ENCODE data around the gene FEM1A.

Gene FEM1A

DNA sequence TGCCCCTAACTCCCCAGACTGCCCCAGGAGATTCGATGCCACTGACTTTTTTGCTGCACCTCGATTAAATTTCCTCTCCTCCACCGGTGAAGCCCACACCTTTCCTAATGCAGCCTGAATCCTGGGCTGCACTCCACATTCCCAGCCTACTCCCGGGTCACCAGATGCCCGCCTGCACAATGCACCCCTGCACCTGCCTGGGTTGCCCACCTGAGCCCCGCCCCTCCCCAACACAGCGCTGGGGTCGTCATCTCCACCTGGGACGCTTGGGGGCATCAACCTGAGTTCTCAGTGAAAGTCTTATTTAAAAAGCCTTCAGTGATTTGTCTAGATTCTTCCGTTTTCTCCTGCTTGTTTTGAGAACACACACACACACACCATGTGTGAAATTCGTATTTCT is 43.3 kb upstream of the FEM1A start:
- DNase-seq (ENCODE audit: extremely low spot score): no peak
- CTCF ChIA-PET: no interaction called here
- POLR2A ChIA-PET: no interaction called here
- no peak for TF ChIP-seq PKNOX1 (IDR thresholded peaks at IDR 0.05)
- TF ChIP-seq ZNF384 (IDR thresholded peaks at IDR 0.05): no peak
- no peak for TF ChIP-seq NFRKB (IDR thresholded peaks at IDR 0.05)
- no peak for TF ChIP-seq L3MBTL2 (conservative IDR thresholded peaks at IDR 0.05)
- no peak for TF ChIP-seq FOXM1 (IDR thresholded peaks at IDR 0.05; ENCODE audit: borderline replicate concordance)
- TF ChIP-seq SUZ12 (IDR thresholded peaks at IDR 0.05): no peak
- no peak for TF ChIP-seq CTBP1 (IDR thresholded peaks at IDR 0.05; ENCODE audit: borderline replicate concordance)
- no peak for TF ChIP-seq FOXK2 (IDR thresholded peaks at IDR 0.05)
- TF ChIP-seq BHLHE40 (IDR thresholded peaks at IDR 0.05; ENCODE audit: borderline replicate concordance): no peak
- no peak for TF ChIP-seq SP1 (IDR thresholded peaks at IDR 0.05)
- no peak for TF ChIP-seq LEF1 (IDR thresholded peaks at IDR 0.05; ENCODE audit: borderline replicate concordance)
- no peak for TF ChIP-seq HDGF (IDR thresholded peaks at IDR 0.05; ENCODE audit: borderline replicate concordance)
- TF ChIP-seq TARDBP (IDR thresholded peaks at IDR 0.05): no peak

DNA sequence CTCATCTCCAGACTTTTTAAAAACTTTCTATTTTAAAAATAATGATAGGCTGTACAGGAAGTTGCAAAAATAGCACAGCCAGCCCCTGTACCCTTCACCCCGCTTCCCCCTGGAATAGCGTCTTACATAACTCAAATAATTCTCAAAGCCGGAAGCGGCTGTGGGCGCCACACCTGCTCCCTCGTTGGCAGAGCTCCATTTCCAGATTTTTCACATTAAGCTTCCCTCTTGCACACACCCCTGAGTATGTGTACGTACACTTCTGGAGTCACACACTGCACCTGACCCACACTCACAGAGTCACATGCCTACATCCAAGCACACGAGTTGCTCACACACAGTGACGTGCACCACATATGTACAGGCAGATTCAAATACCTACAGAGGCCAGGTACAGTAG is 42.9 kb upstream of the FEM1A start:
- TF ChIP-seq FOXK2 (IDR thresholded peaks at IDR 0.05) (no peak), ZNF384 (IDR thresholded peaks at IDR 0.05) (no peak), ARNT (IDR thresholded peaks at IDR 0.05) (no peak), TARDBP (IDR thresholded peaks at IDR 0.05) (no peak), LEF1 (IDR thresholded peaks at IDR 0.05; ENCODE audit: borderline replicate concordance) (no peak), CTBP1 (IDR thresholded peaks at IDR 0.05; ENCODE audit: borderline replicate concordance) (no peak), SP1 (IDR thresholded peaks at IDR 0.05) (no peak), FOXA1 (IDR thresholded peaks at IDR 0.05) (no peak), FOXM1 (IDR thresholded peaks at IDR 0.05; ENCODE audit: borderline replicate concordance) (no peak), PKNOX1 (IDR thresholded peaks at IDR 0.05) (no peak), NFRKB (IDR thresholded peaks at IDR 0.05) (no peak), HDGF (IDR thresholded peaks at IDR 0.05; ENCODE audit: borderline replicate concordance) (no peak), BHLHE40 (IDR thresholded peaks at IDR 0.05; ENCODE audit: borderline replicate concordance) (no peak), L3MBTL2 (conservative IDR thresholded peaks at IDR 0.05) (no peak), ELF4 (IDR thresholded peaks at IDR 0.05) (no peak), SUZ12 (IDR thresholded peaks at IDR 0.05) (no peak)
- ChIA-PET POLR2A (no interaction called here), CTCF (no interaction called here)
- DNase-seq (ENCODE audit: extremely low spot score): no peak

DNA sequence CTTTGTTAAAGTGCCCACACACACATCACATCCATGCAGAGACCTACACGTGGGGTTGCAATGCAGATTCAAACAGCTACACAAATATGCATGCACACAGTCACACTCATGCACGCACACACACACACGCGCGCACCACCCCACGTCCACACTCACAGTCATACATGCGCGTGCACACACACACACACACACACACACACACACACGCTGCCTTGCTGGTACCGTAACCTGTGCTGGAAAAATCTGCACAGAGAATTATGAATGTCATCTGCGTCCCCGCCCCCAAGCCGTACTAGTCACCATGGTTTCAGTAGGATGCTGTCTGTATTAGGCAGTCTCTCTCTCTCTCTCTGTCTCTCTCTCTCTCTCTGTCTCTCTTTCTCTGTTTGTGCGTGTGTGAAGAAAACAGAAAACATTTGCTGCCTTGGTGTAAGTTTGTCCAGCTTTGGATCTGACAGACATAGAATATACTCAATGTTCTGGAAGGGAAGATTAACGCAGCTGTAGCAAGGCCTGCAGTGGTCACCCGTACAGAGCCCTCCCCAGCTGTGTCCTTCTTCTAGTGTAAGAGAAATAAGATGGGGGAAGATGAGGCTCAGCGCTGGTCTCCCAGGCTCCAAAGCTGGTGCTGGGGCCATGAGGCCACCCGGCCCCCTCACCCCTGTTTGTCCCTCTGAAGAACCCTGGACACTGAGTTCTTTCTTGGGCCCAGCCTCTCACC is 41.5 kb upstream of the FEM1A start:
- ChIA-PET CTCF (no interaction called here), POLR2A (no interaction called here)
- no peak for TF ChIP-seq NFRKB (IDR thresholded peaks at IDR 0.05)
- TF ChIP-seq CTBP1 (IDR thresholded peaks at IDR 0.05; ENCODE audit: borderline replicate concordance): no peak
- no peak for DNase-seq (ENCODE audit: extremely low spot score)

DNA sequence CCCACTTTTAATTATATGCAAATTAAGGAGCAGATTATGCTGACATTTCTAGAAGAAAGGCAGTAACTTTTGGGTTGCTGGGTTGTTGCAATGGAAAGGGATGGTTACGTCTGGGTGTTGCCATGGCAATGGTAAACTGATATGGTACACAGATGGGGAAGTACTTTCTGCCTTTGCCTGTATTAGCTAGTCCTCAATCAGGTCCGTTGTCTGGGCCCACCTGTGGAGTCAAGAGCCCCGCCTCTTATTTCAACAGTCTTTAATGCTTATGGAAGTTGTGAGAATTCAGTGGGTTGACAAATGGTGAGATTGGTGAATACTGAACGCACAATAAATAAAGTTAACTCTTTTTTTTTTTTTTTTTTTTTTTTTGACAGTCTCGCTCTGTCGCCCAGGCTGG is 37.3 kb upstream of the FEM1A start:
- TF ChIP-seq CTBP1 (IDR thresholded peaks at IDR 0.05; ENCODE audit: borderline replicate concordance) (no peak), FOXA1 (IDR thresholded peaks at IDR 0.05) (no peak), ZNF384 (IDR thresholded peaks at IDR 0.05) (peak; percentile 61), TARDBP (IDR thresholded peaks at IDR 0.05) (no peak)

DNA sequence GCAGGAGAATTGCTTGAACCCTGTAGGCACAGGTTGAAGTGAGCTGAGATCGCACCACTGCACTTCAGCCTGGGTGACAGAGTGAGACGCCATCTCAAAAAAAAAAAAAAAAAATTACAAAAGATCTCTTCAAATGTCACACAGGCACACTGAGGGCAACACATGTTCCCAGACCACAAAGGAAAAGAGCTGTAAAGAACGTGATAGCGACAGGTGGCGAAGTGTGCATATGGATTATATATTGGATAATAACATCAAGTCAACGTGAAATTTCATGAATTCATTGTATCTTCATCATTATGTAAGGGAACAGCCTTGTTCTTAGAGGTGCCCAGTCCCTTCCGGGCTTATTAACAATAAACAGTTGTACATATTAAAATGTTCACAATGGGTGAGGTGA is 36.1 kb upstream of the FEM1A start:
- CTCF ChIA-PET: interaction anchor here (0.6 kb wide), 1 partner anchor 22 kb away, joined by 3 read pairs; no protein-coding TSS in a partner anchor
- POLR2A ChIA-PET: no interaction called here
- DNase-seq (ENCODE audit: extremely low spot score): no peak

More for the DNA sequence above, 37.3 kb upstream of the FEM1A start:
- no peak for DNase-seq (ENCODE audit: extremely low spot score)
- ChIA-PET CTCF (no interaction called here), POLR2A (no interaction called here)

GRCh38 chr19:4758082-4758481 is 33.5 kb upstream of the FEM1A start:
- TF ChIP-seq PKNOX1 (IDR thresholded peaks at IDR 0.05): no peak
- no peak for TF ChIP-seq SP1 (IDR thresholded peaks at IDR 0.05)
- no peak for TF ChIP-seq FOXA1 (IDR thresholded peaks at IDR 0.05)
- no peak for TF ChIP-seq NFRKB (IDR thresholded peaks at IDR 0.05)
- TF ChIP-seq ELF4 (IDR thresholded peaks at IDR 0.05): no peak
- TF ChIP-seq FOXM1 (IDR thresholded peaks at IDR 0.05; ENCODE audit: borderline replicate concordance): no peak
- TF ChIP-seq SUZ12 (IDR thresholded peaks at IDR 0.05): no peak
- TF ChIP-seq HDGF (IDR thresholded peaks at IDR 0.05; ENCODE audit: borderline replicate concordance): no peak
- TF ChIP-seq L3MBTL2 (conservative IDR thresholded peaks at IDR 0.05): no peak
- TF ChIP-seq CTBP1 (IDR thresholded peaks at IDR 0.05; ENCODE audit: borderline replicate concordance): no peak
- TF ChIP-seq LEF1 (IDR thresholded peaks at IDR 0.05; ENCODE audit: borderline replicate concordance): no peak
- TF ChIP-seq BHLHE40 (IDR thresholded peaks at IDR 0.05; ENCODE audit: borderline replicate concordance): no peak
- no peak for TF ChIP-seq ARNT (IDR thresholded peaks at IDR 0.05)
- TF ChIP-seq TARDBP (IDR thresholded peaks at IDR 0.05): no peak
- TF ChIP-seq FOXK2 (IDR thresholded peaks at IDR 0.05): no peak
- CTCF ChIA-PET: no interaction called here
- POLR2A ChIA-PET: no interaction called here
- DNase-seq (ENCODE audit: extremely low spot score): no peak

More for the DNA sequence above, 36.1 kb upstream of the FEM1A start:
- no peak for TF ChIP-seq SP1 (IDR thresholded peaks at IDR 0.05)
- TF ChIP-seq ARNT (IDR thresholded peaks at IDR 0.05): no peak
- no peak for TF ChIP-seq PKNOX1 (IDR thresholded peaks at IDR 0.05)
- TF ChIP-seq FOXM1 (IDR thresholded peaks at IDR 0.05; ENCODE audit: borderline replicate concordance): no peak
- TF ChIP-seq FOXA1 (IDR thresholded peaks at IDR 0.05): no peak
- TF ChIP-seq NFRKB (IDR thresholded peaks at IDR 0.05): no peak
- TF ChIP-seq SUZ12 (IDR thresholded peaks at IDR 0.05): no peak
- TF ChIP-seq L3MBTL2 (conservative IDR thresholded peaks at IDR 0.05): no peak
- TF ChIP-seq BHLHE40 (IDR thresholded peaks at IDR 0.05; ENCODE audit: borderline replicate concordance): no peak
- TF ChIP-seq ZNF384 (IDR thresholded peaks at IDR 0.05): no peak
